ENCODE data around the gene TMEM87A.
A peak's percentile ranks its signal among the peaks of the same experiment; 100 is the strongest.

Gene TMEM87A

DNA sequence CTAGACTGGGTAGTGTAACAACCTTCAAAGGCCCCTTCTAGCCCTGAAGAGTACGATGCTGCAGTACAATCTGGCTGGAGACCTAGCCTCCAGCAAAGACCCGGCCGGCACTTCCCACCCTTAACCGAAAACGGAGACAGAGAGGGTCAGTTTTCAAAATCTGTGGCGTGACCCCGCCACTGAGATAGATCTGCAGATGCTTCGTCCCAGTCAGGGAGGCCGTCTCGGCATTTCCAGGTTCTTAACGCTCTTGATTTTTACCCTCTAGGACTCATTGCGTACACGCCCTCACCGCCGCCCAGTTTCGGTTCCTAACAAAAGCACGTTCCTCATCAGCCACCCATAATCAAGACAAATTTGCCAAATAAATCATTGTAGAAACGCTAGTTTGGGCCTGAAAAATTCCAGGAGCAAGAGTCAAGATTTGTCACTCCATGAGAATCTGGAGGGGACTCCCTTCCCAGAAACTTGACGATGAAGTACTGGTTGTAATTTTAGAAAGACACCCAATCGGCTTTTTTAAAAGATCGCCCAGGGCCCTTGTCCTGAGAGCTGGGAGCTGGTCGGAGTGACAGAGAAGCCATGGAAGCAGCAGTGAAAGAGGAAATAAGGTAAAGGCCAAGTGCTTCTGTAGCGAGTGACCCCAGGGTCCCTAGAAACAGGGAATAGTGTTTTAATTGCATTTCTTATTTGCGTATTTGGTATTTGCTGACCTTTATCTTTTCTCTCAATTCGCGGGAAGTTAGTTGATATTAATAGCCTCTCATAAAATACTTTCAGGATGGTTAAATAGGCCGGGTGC lies 868 bp upstream of the TMEM87A start:
- TF ChIP-seq, protein P1, sequence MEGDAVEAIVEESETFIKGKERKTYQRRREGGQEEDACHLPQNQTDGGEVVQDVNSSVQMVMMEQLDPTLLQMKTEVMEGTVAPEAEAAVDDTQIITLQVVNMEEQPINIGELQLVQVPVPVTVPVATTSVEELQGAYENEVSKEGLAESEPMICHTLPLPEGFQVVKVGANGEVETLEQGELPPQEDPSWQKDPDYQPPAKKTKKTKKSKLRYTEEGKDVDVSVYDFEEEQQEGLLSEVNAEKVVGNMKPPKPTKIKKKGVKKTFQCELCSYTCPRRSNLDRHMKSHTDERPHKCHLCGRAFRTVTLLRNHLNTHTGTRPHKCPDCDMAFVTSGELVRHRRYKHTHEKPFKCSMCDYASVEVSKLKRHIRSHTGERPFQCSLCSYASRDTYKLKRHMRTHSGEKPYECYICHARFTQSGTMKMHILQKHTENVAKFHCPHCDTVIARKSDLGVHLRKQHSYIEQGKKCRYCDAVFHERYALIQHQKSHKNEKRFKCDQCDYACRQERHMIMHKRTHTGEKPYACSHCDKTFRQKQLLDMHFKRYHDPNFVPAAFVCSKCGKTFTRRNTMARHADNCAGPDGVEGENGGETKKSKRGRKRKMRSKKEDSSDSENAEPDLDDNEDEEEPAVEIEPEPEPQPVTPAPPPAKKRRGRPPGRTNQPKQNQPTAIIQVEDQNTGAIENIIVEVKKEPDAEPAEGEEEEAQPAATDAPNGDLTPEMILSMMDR (IDR thresholded peaks at IDR 0.05; ENCODE audit: low read depth, low read length, missing control alignments): no peak
- peak overlapping the region; percentile 78 for H3K4me3 ChIP-seq (replicated peaks; ENCODE audit: low read depth, low read length)
- no peak for DNase-seq (ENCODE audit: extremely low read depth, low read depth)

DNA sequence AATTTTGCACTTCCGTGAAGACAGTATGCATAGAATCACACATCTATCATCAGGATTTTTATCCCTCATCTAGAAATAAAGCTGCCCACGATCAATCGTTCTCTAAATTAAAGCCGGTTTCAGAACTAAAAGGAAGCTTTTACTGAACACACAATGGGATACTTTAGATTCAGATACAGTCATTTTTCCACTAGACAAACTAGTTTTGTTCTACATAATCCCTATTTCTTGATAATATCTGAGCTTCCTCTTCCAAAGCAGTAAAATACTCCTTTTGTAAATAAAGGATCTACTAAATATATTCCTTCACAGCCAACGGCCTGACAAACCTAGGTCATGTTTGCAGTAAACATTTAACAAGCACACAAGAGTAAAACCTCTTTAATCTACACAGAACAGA lies 2.2 kb downstream of the TMEM87A start:
- TF ChIP-seq, protein P1 (IDR thresholded peaks at IDR 0.05; ENCODE audit: low read depth, low read length, missing control alignments): no peak
- DNase-seq (ENCODE audit: extremely low read depth, low read depth): no peak
- peak overlapping the region; percentile 78 for H3K4me3 ChIP-seq (replicated peaks; ENCODE audit: low read depth, low read length)

DNA sequence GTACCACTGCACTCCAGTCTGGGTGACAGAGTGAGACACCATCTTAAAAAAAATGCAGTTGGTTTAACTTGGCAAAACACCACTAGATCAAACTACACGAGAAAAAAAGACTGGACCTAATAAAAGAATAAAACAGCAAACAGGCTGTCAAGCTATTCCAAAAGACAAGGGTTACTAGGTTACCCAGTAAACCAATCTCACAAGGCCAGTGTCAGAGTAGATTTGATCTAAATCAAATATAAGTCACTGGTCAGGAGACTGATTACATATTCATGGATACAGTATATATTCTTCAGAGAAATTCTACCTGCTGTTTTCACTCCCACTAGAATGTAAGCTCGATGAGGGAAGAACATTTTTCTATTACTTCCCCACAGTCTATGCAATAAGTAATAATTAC lies 2.7 kb downstream of the TMEM87A start:
- TF ChIP-seq, protein P1 (IDR thresholded peaks at IDR 0.05; ENCODE audit: low read depth, low read length, missing control alignments): no peak
- no peak for DNase-seq (ENCODE audit: extremely low read depth, low read depth)
- no peak overlapping the region for H3K4me3 ChIP-seq (replicated peaks; ENCODE audit: low read depth, low read length)

DNA sequence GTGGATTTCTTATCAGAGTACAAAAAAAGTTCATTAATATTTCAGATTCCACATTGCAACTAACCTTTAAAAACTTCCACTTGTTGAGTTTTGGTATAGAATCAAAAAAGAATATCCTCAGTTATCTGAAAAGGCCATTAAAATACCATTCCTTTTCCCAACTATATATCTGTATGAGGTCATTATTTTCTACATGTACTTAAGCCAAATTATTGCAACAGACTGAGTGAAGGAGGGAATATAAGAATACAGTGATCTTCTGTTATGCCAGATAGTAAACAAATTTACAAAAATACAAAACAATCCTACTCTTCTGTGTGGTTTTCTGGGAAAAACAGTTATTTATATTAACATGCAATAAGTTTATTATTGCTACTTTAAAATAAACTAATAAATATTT lies 5.9 kb downstream of the TMEM87A start:
- TF ChIP-seq, protein P1 (IDR thresholded peaks at IDR 0.05; ENCODE audit: low read depth, low read length, missing control alignments): no peak
- no peak overlapping the region for H3K4me3 ChIP-seq (replicated peaks; ENCODE audit: low read depth, low read length)
- no peak for DNase-seq (ENCODE audit: extremely low read depth, low read depth)

DNA sequence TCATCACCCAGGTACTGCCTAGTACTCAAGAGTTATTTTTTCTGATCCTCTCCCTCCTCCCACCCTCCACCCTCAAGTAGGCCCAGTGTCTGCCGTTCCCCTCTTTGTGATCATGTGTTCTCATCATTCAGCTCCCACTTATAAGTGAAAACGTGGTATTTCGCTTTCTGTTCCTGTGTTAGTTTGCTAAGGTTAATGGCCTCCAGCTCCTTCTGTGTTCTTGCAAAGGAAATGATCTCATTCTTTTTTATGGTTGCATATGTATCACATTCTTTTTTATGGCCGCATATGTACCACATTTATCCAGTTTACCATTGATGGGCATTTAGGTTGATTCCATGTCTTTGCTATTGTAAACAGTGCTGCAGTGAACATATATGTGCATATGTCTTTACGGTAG lies 8.4 kb downstream of the TMEM87A start:
- no peak for DNase-seq (ENCODE audit: extremely low read depth, low read depth)
- H3K4me3 ChIP-seq (replicated peaks; ENCODE audit: low read depth, low read length): no peak overlapping the region
- TF ChIP-seq, protein P1 (IDR thresholded peaks at IDR 0.05; ENCODE audit: low read depth, low read length, missing control alignments): no peak

DNA sequence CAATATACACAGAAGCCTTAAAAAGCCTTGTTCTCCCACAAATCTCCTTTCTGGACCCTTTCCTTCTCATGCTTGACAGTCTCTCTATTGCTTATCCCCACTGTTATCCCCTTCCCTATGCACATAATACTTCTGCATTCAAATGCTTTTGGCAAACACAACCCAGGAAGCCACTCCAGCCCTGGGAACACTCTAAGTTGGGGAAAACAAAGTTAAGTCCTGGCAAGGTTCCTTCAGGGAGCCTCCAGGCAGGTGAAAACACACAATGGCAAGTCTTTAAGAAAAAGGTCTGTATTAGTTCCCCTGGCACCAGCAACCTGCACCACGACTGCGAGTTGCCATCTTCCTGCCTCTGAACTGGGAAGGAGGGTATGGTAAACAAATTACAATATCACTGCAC lies 19.9 kb downstream of the TMEM87A start:
- no peak overlapping the region for H3K4me3 ChIP-seq (replicated peaks; ENCODE audit: low read depth, low read length)
- DNase-seq (ENCODE audit: extremely low read depth, low read depth): no peak
- TF ChIP-seq, protein P1 (IDR thresholded peaks at IDR 0.05; ENCODE audit: low read depth, low read length, missing control alignments): no peak

DNA sequence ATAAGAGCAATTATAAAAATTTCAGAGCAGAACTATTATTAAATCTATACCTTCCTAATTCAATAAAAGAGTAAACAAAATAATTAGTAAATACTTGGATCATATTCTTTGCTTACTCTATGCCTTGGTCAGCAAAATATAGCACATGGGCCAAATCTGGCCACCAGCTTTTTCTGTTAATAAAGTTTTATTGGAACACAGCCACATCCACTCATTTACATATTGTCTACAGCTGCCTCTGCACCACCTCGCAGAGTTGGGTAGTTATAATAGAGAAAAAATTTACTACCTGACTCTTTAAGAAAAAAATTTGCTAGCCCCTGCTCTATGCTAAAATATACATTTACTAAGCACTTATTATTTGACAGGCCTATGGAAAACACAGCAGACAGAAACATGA lies 32.4 kb downstream of the TMEM87A start:
- TF ChIP-seq, protein P1 (IDR thresholded peaks at IDR 0.05; ENCODE audit: low read depth, low read length, missing control alignments): no peak
- no peak for DNase-seq (ENCODE audit: extremely low read depth, low read depth)
- H3K4me3 ChIP-seq (replicated peaks; ENCODE audit: low read depth, low read length): no peak overlapping the region

Data from HFF-Myc (cell line).